K562 (cell line): ENCODE measurements around the gene SUMF1. TPM values are rescaled to one million over a fixed set of nuclear protein-coding genes. Genes with fewer than 3 reads are reported as not detected.

Experiments
- ATAC-seq: fragments of 200-7000 bp; cut with Tn5 transposase; 3 replicates; pipeline ENCODE4 v1.9.1; 2020; ENCODE audit warnings: moderate library complexity
- BruUV-seq: library from RNA; stranded (reverse); fragments of 400-500 nt; replicated peaks from 2 replicates; lab custom pipeline; 2021; lab: Mats Ljungman, UMichigan
- CTCF ChIA-PET: fragments of 300-600 bp; formaldehyde crosslinking; extraction: SDS; loops from one replicate; lab custom pipeline; 2021; ENCODE audit warnings: low intra/inter-chr PET ratio; lab: Yijun Ruan, JAX
- POLR2A ChIA-PET: fragments of 300-600, 350-650 bp; sonication (Branson Sonifier 250); formaldehyde crosslinking; extraction: SDS; loops from one replicate; lab custom pipeline; 2021; ENCODE audit warnings: antibody characterized with exemption, inconsistent platforms; lab: Yijun Ruan, JAX
- DNase-seq, 4 experiments: peaks; one replicate each; pipeline versions ENCODE4 v3.0.0 to v3.0.0-alpha.2; 2011 to 2018; ENCODE audit warnings: low spot score in 3 of 4, mixed read lengths in 3 of 4; ENCODE audit errors: extremely low read depth in 1 of 4
- FAIRE-seq: peaks from 2 replicates; lab custom pipeline; 2011; peaks lifted over from hg19 to GRCh38; lab: Jason Lieb, UNC
- H2AFZ ChIP-seq: 2 replicates; pipeline ENCODE4 v1.6.0; 2011; ENCODE audit warnings: low read depth, low read length, control low read depth, inconsistent platforms
- H3K27ac ChIP-seq: fragments of 200-600 bp; 3 replicates; pipeline ENCODE4 v1.8.0; 2011; ENCODE audit warnings: low read depth, mild to moderate bottlenecking, control low read depth, inconsistent platforms, low read length, moderate library complexity, mixed read lengths; ENCODE audit errors: extremely low read depth
- H3K27me3 ChIP-seq, 2 experiments: fragments of 300-600 bp in 1 of 2; 2 replicates in 1 of 2; 3 replicates in 1 of 2; pipeline versions ENCODE4 v1.6.0 to v1.8.0; 2011; ENCODE audit warnings: inconsistent platforms in 2 of 2, low read length in 2 of 2, mild to moderate bottlenecking in 1 of 2, mixed read lengths in 1 of 2, moderate library complexity in 1 of 2; ENCODE audit not compliant: control insufficient read depth in 2 of 2, insufficient read depth in 2 of 2
- H3K36me3 ChIP-seq: fragments of 300-600 bp; 3 replicates; pipeline ENCODE4 v1.8.0; 2011; ENCODE audit warnings: mild to moderate bottlenecking, low read length, inconsistent platforms; ENCODE audit not compliant: control insufficient read depth, insufficient read depth
- H3K4me1 ChIP-seq, 2 experiments: fragments of 200-600 bp in 1 of 2; replicated peaks in 1 of 2; 2 replicates in 1 of 2; 3 replicates in 1 of 2; pipeline versions ENCODE4 v1.5.1 to v1.8.0; 2011; ENCODE audit warnings: inconsistent platforms in 2 of 2, low read length in 2 of 2, mild to moderate bottlenecking in 1 of 2, mixed read lengths in 1 of 2, moderate library complexity in 1 of 2; ENCODE audit not compliant: control insufficient read depth in 2 of 2, insufficient read depth in 2 of 2
- H3K4me2 ChIP-seq: 2 replicates; pipeline ENCODE4 v1.6.1; 2011; ENCODE audit warnings: low read length, control low read depth, inconsistent platforms, mixed read lengths; ENCODE audit not compliant: insufficient read depth
- H3K4me3 ChIP-seq: fragments of 200-600 bp; sonication (generic), shearing (Covaris generic); 2 replicates; pipeline ENCODE4 v1.5.1; 2016; ENCODE audit warnings: control low read depth, inconsistent platforms
- H3K79me2 ChIP-seq: fragments of 200-600 bp; 3 replicates; pipeline ENCODE4 v1.8.0; 2011; ENCODE audit warnings: low read length, inconsistent platforms; ENCODE audit not compliant: control insufficient read depth, insufficient read depth
- H3K9ac ChIP-seq, 2 experiments: 2 replicates each; pipeline versions ENCODE4 v1.6.0 to v1.6.1; 2011; ENCODE audit warnings: low read depth in 2 of 2, low read length in 2 of 2, control low read depth in 1 of 2, inconsistent platforms in 1 of 2, mild to moderate bottlenecking in 1 of 2, mixed read lengths in 1 of 2; ENCODE audit not compliant: insufficient read depth in 1 of 2
- H3K9me1 ChIP-seq: one replicate; pipeline ENCODE4 v1.6.0; 2011; ENCODE audit warnings: inconsistent platforms, mild to moderate bottlenecking, low read length, moderate library complexity; ENCODE audit not compliant: control insufficient read depth, insufficient read depth
- H3K9me3 ChIP-seq: replicated peaks from 2 replicates; pipeline ENCODE4 v1.5.1; 2011; ENCODE audit warnings: low read depth, low read length, inconsistent platforms; ENCODE audit not compliant: control insufficient read depth, insufficient read depth
- H4K20me1 ChIP-seq: replicated peaks from 2 replicates; pipeline ENCODE4 v1.6.1; 2011; ENCODE audit warnings: low read length, inconsistent platforms, mixed read lengths; ENCODE audit not compliant: control insufficient read depth, insufficient read depth
- IRF2 ChIP-seq: sonication (generic); formaldehyde crosslinking; IDR thresholded peaks from 2 replicates; pipeline ENCODE4 v1.8.1; 2022; ENCODE audit warnings: mild to moderate bottlenecking, missing genetic modification reagents
- PRDM10 ChIP-seq: fragments of 450-650 bp; IDR thresholded peaks from 2 replicates; pipeline ENCODE4 v1.6.1; 2018; ENCODE audit not compliant: partially characterized antibody
- STAG1 ChIP-seq: sonication (generic); formaldehyde crosslinking; IDR thresholded peaks from 2 replicates; pipeline ENCODE4 v1.5.0; 2020; ENCODE audit warnings: missing genetic modification reagents, borderline replicate concordance
- ZNF592 ChIP-seq: fragments of 450-650 bp; IDR thresholded peaks from 2 replicates; pipeline ENCODE4 v1.6.1; 2017; ENCODE audit warnings: antibody characterized with exemption, mild to moderate bottlenecking
- WGBS: fragments of 100-300 bp; shearing (Covaris generic); methylation state at CpG from one replicate; pipeline ENCODE4 v1.1.6; 2016; ENCODE audit warnings: low coverage, mixed read lengths; ENCODE audit not compliant: insufficient coverage; ENCODE audit errors: missing lambda C conversion rate; 5-methylcytosine and 5-hydroxymethylcytosine counted together
- in situ Hi-C: fragments of 300-500 bp; cut with MboI; formaldehyde crosslinking; loops from 4 replicates; pipeline ENCODE4 v1.15.0; 2018; ENCODE audit warnings: inconsistent platforms, mixed read lengths
- intact Hi-C: fragments of 100-400 bp; cut with micrococcal nuclease; formaldehyde crosslinking; loops from 2 replicates; pipeline ENCODE4 v1.14.2; 2022
- polyA plus RNA-seq, 8 experiments: library from polyadenylated mRNA; depleted of rRNA in 4 of 8; stranded (reverse) in 5 of 8; unstranded in 3 of 8; fragments of >200 nt; fragmentation: Nextera tagmentation in 2 of 8; fragmentation: Illumina TruSeq in 1 of 8; extraction: Ambion mirVana in 2 of 8; extraction: Trizol in 1 of 8; gene quantifications; 2 replicates each; pipeline versions ENCODE4 v1.2.1 to v1.2.3, GENCODE V29; 2011 to 2014; ENCODE audit warnings: inconsistent platforms in 1 of 8, missing spikeins in 1 of 8
- total RNA-seq, 7 experiments: library from RNA; depleted of rRNA in 6 of 7; stranded (reverse); fragments of >200 nt in 6 of 7; fragmentation: Illumina TruSeq in 2 of 7; extraction: Trizol in 2 of 7; gene quantifications; 2 replicates each; pipeline versions ENCODE4 v1.2.1 to v1.2.3, GENCODE V29; 2011 to 2021; ENCODE audit warnings: low replicate concordance in 1 of 7

Gene SUMF1
- total and polyA plus RNA-seq, 9 of the 15 experiments (the other 6 are each of a cell fraction or from before 2014, with no cell fraction given): 1.3 to 7.4 (median 4.2) TPM

- BruUV-seq: no TSS peak
Measured at GRCh38 chr3:4503050-4503449, 36.0 kb upstream of the SUMF1 start.

More at GRCh38 chr3:4503050-4503449, 36.0 kb upstream of the SUMF1 start:
- Histone ChIP-seq H3K36me3 (peaks cover 8% of the 10 kb centered on the region; the same call in 2 of the 3 replicates), H3K9me3 (no peaks in the 10 kb centered on the region)
- no peak for TF ChIP-seq IRF2 (CRISPR knock-in tag)
- TF ChIP-seq ZNF592: no peak
- TF ChIP-seq STAG1 (CRISPR knock-in tag): no peak
- TF ChIP-seq PRDM10: peak; percentile 58
- TF ChIP-seq, all 486 proteins: peak for 1
- Histone ChIP-seq H2AFZ (no peak overlapping the region), H3K9me1 (no peaks in the 10 kb centered on the region), H3K9ac (no peak overlapping the region), H4K20me1 (no peaks in the 10 kb centered on the region; the same call in 1 of the 2 replicates), H3K4me3 (no peak overlapping the region), H3K27ac (no peak overlapping the region), H3K4me2 (no peak overlapping the region), H3K4me1 (peaks cover 15 to 45% of the 10 kb centered on the region in 2 experiments), H3K27me3 (no peaks in the 10 kb centered on the region), H3K79me2 (peaks cover 11% of the 10 kb centered on the region; the same call in 1 of the 3 replicates)
- ATAC-seq (no peak), FAIRE-seq (no peak), DNase-seq (no peak)
- 80% methylated on average over 5 of the region's 5 CpGs for WGBS
- ChIA-PET CTCF (no interaction called here), POLR2A (interaction anchor here (0.7 to 10.9 kb wide), 6 partner anchors 9 to 33 kb away, joined by 3 to 220 read pairs (median 5); partner anchors contain the start of gene ITPR1)
- intact Hi-C loops: no loop called here
- in situ Hi-C loops: no loop called here
